K562 (cell line): Measurements from ENCODE around the gene FUT6. TPM values are rescaled to one million over a fixed set of nuclear protein-coding genes. Genes with fewer than 3 reads are reported as not detected.

Experiments used
- ELF2 ChIP-seq: fragments of 250-450 bp; sonication (Bioruptor Pico); IDR thresholded peaks from 2 replicates; pipeline ENCODE4 v1.5.0; 2021; ENCODE audit warnings: mild to moderate bottlenecking
- GTF2F1 ChIP-seq: IDR thresholded peaks from 2 replicates; pipeline ENCODE4 v1.6.1; 2011; ENCODE audit warnings: low read depth, low read length, improper control_type of control experiment
- PHB ChIP-seq: fragments of 250-450 bp; sonication (Bioruptor Pico); IDR thresholded peaks from 2 replicates; pipeline ENCODE4 v1.5.0; 2021
- POLR2G ChIP-seq: fragments of 200-400 bp; formaldehyde crosslinking; IDR thresholded peaks from 2 replicates; pipeline ENCODE4 v1.6.1; 2017; ENCODE audit warnings: low read depth, mild to moderate bottlenecking, antibody characterized with exemption, low read length, moderate library complexity
- RFX1 ChIP-seq: fragments of 450-650 bp; IDR thresholded peaks from 2 replicates; pipeline ENCODE4 v1.6.1; 2016; ENCODE audit warnings: mild to moderate bottlenecking, moderate library complexity
- RUNX1 ChIP-seq: sonication (generic); IDR thresholded peaks from 2 replicates; pipeline ENCODE4 v1.6.1; 2016; ENCODE audit warnings: antibody characterized with exemption, low read depth
- ZNF354B ChIP-seq: fragments of 250-450 bp; sonication (Bioruptor Pico); IDR thresholded peaks from 2 replicates; pipeline ENCODE4 v1.4.0; 2020
- polyA plus RNA-seq, 8 experiments: library from polyadenylated mRNA; depleted of rRNA in 4 of 8; stranded (reverse) in 5 of 8; unstranded in 3 of 8; fragments of >200 nt; fragmentation: Nextera tagmentation in 2 of 8; fragmentation: Illumina TruSeq in 1 of 8; extraction: Ambion mirVana in 2 of 8; extraction: Trizol in 1 of 8; gene quantifications; 2 replicates each; pipeline versions ENCODE4 v1.2.1 to v1.2.3, GENCODE V29; 2011 to 2014; ENCODE audit warnings: inconsistent platforms in 1 of 8, missing spikeins in 1 of 8
- total RNA-seq, 7 experiments: library from RNA; depleted of rRNA in 6 of 7; stranded (reverse); fragments of >200 nt in 6 of 7; fragmentation: Illumina TruSeq in 2 of 7; extraction: Trizol in 2 of 7; gene quantifications; 2 replicates each; pipeline versions ENCODE4 v1.2.1 to v1.2.3, GENCODE V29; 2011 to 2021; ENCODE audit warnings: low replicate concordance in 1 of 7
- TF ChIP-seq, protein P1 (sequence below): fragments of 450-650 bp; IDR thresholded peaks from 2 replicates; pipeline ENCODE4 v1.6.1; 2018; ENCODE audit not compliant: partially characterized antibody
- TF ChIP-seq, protein P2 (sequence below), 2 experiments: IDR thresholded peaks; 2 replicates each; pipeline ENCODE4 v1.6.1; 2012; ENCODE audit warnings: improper control_type of control experiment in 2 of 2, low read depth in 2 of 2, low read length in 2 of 2, borderline replicate concordance in 1 of 2
- TF ChIP-seq, protein P3 (sequence below): fragments of 200-400 bp; formaldehyde crosslinking; IDR thresholded peaks from 2 replicates; pipeline ENCODE4 v1.6.1; 2017; ENCODE audit warnings: mild to moderate bottlenecking, low read depth, low read length, moderate library complexity

FUT6 gene
- total and polyA plus RNA-seq, 9 of the 15 experiments (the other 6 are each of a cell fraction or from before 2014, with no cell fraction given): 0.04 TPM; not detected in 8

DNA sequence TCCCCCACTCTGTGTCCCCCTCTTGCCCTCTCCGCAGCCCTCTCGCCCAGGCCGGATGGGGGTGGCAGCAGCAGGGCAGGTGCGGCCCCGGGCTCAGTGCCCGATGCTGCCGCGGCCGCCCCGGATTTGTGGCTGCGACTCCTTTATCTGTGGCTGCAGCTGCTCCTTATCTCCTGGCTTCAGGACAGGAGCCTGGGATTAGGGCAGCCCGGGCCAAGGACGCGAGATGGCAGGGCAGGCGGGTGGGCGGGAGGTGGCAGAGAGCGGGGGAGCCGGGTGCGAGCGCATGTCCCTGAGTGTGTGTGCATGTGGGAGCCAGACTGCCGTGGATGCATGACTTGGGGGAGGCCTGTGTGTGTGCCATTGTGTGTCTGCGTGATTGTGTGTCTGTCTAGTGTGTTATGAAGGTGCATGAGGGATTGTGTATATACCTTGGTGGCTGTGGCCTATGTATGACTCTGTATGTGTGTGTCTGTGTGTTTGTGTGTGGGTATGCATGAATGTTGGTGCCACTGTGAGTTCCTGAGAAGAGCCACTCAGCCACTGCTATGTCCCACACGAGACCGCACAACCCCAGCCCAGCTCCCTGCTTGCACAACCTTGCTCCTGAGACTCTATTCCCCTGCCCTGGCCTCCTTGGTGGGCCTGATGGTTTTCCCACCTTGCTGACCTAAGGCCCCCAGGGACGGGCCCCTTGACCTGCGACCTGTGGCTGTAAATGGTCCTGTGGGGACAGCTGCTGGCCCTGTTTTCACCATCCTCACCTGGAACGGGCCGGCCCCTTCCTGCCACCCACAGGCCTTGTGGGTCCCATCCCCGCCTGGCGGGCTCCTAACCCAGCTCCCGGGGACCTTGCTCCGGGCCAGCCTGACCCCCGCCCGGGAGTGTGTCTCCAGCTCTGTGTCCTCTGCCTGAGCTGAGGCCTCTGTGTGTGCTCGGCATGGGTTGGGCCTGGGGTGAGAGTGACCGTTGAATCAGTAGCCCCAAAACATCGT, 40.0 kb downstream of the FUT6 start (continued):
- no peak for TF ChIP-seq PHB (CRISPR knock-in tag)
- TF ChIP-seq, protein P1, sequence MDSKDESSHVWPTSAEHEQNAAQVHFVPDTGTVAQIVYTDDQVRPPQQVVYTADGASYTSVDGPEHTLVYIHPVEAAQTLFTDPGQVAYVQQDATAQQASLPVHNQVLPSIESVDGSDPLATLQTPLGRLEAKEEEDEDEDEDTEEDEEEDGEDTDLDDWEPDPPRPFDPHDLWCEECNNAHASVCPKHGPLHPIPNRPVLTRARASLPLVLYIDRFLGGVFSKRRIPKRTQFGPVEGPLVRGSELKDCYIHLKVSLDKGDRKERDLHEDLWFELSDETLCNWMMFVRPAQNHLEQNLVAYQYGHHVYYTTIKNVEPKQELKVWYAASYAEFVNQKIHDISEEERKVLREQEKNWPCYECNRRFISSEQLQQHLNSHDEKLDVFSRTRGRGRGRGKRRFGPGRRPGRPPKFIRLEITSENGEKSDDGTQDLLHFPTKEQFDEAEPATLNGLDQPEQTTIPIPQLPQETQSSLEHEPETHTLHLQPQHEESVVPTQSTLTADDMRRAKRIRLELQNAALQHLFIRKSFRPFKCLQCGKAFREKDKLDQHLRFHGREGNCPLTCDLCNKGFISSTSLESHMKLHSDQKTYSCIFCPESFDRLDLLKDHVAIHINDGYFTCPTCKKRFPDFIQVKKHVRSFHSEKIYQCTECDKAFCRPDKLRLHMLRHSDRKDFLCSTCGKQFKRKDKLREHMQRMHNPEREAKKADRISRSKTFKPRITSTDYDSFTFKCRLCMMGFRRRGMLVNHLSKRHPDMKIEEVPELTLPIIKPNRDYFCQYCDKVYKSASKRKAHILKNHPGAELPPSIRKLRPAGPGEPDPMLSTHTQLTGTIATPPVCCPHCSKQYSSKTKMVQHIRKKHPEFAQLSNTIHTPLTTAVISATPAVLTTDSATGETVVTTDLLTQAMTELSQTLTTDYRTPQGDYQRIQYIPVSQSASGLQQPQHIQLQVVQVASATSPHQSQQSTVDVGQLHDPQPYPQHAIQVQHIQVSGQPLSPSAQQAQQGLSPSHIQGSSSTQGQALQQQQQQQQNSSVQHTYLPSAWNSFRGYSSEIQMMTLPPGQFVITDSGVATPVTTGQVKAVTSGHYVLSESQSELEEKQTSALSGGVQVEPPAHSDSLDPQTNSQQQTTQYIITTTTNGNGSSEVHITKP: no peak
- peak; percentile 94; the same call in 1 of the 2 replicates for TF ChIP-seq RUNX1
- TF ChIP-seq POLR2G: no peak
- TF ChIP-seq ELF2 (CRISPR knock-in tag): no peak
- no peak for TF ChIP-seq RFX1
- TF ChIP-seq GTF2F1: no peak
- TF ChIP-seq, protein P2, sequence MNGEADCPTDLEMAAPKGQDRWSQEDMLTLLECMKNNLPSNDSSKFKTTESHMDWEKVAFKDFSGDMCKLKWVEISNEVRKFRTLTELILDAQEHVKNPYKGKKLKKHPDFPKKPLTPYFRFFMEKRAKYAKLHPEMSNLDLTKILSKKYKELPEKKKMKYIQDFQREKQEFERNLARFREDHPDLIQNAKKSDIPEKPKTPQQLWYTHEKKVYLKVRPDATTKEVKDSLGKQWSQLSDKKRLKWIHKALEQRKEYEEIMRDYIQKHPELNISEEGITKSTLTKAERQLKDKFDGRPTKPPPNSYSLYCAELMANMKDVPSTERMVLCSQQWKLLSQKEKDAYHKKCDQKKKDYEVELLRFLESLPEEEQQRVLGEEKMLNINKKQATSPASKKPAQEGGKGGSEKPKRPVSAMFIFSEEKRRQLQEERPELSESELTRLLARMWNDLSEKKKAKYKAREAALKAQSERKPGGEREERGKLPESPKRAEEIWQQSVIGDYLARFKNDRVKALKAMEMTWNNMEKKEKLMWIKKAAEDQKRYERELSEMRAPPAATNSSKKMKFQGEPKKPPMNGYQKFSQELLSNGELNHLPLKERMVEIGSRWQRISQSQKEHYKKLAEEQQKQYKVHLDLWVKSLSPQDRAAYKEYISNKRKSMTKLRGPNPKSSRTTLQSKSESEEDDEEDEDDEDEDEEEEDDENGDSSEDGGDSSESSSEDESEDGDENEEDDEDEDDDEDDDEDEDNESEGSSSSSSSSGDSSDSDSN (IDR thresholded peaks at IDR 0.05; ENCODE audit: borderline replicate concordance in 1 of 2, low read depth in 2 of 2, low read length in 2 of 2): peak in 1 of 2 experiments; percentile 72; a peak in 1 of 4 replicates
- TF ChIP-seq, protein P3, sequence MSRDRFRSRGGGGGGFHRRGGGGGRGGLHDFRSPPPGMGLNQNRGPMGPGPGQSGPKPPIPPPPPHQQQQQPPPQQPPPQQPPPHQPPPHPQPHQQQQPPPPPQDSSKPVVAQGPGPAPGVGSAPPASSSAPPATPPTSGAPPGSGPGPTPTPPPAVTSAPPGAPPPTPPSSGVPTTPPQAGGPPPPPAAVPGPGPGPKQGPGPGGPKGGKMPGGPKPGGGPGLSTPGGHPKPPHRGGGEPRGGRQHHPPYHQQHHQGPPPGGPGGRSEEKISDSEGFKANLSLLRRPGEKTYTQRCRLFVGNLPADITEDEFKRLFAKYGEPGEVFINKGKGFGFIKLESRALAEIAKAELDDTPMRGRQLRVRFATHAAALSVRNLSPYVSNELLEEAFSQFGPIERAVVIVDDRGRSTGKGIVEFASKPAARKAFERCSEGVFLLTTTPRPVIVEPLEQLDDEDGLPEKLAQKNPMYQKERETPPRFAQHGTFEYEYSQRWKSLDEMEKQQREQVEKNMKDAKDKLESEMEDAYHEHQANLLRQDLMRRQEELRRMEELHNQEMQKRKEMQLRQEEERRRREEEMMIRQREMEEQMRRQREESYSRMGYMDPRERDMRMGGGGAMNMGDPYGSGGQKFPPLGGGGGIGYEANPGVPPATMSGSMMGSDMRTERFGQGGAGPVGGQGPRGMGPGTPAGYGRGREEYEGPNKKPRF: no peak
- TF ChIP-seq ZNF354B (CRISPR knock-in tag): no peak
